Skeletal muscle satellite cell (primary cell): ENCODE data around the gene KIF5C.

Experiments
- H3K27me3 ChIP-seq: 2 replicates; pipeline ENCODE4 v1.7.0; 2013; ENCODE audit warnings: low read length; ENCODE audit not compliant: control insufficient read depth, insufficient read depth
- H3K36me3 ChIP-seq: 2 replicates; pipeline ENCODE4 v1.7.0; 2013; ENCODE audit warnings: mild to moderate bottlenecking, control low read depth, low read length; ENCODE audit not compliant: insufficient read depth
- H3K4me1 ChIP-seq: 2 replicates; pipeline ENCODE4 v1.7.0; 2013; ENCODE audit warnings: low read length; ENCODE audit not compliant: control insufficient read depth, insufficient read depth
- H3K4me2 ChIP-seq: 2 replicates; pipeline ENCODE4 v1.7.0; 2013; ENCODE audit warnings: mild to moderate bottlenecking, low read length
- H3K4me3 ChIP-seq: 2 replicates; pipeline ENCODE4 v1.7.0; 2013; ENCODE audit warnings: low read length
- H3K9ac ChIP-seq: 2 replicates; pipeline ENCODE4 v1.7.0; 2013; ENCODE audit warnings: mild to moderate bottlenecking, low read depth, low read length, moderate library complexity
- H3K9me3 ChIP-seq: replicated peaks from 2 replicates; pipeline ENCODE4 v1.7.0; 2013; ENCODE audit warnings: mild to moderate bottlenecking, control low read depth, low read length

Gene KIF5C

DNA sequence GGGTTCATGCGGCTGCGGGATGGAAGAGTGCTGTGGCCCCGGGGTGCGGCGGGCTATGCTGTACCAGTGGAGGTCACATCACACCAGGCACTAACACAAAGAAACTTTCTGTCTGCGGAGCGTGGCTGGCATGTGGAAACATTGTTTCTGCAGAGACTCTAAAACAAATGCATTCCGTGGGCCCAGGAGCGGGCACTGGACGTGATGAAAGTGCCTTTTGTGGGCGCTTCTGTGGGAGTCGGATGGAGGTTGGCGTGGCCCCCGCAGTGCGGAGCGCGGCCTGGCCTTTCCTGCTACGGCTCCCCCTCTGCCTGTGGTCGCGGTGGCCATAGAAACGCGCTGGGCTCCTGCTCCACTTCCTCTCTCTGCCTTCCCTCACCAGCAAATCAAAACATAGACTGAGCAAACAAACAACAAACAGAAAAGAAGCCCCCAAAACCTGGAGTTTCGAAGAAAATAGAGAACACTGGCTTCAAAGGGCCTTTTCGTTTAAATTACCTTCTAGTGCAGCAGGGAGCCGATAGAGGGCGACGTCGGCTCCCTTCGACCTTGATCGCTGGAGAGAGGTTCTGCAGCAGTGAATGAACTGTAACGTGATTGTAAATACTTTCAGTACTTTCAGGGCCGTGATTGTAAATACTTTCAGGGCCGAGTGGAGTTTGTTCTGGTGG lies 51.4 kb downstream of the KIF5C start:
- Histone ChIP-seq H3K4me1 (no peaks in the 10 kb centered on the region), H3K9me3 (no peaks in the 10 kb centered on the region), H3K27me3 (no peaks in the 10 kb centered on the region), H3K9ac (no peak overlapping the region), H3K4me3 (no peak overlapping the region), H3K4me2 (no peak overlapping the region), H3K36me3 (no peaks in the 10 kb centered on the region)

DNA sequence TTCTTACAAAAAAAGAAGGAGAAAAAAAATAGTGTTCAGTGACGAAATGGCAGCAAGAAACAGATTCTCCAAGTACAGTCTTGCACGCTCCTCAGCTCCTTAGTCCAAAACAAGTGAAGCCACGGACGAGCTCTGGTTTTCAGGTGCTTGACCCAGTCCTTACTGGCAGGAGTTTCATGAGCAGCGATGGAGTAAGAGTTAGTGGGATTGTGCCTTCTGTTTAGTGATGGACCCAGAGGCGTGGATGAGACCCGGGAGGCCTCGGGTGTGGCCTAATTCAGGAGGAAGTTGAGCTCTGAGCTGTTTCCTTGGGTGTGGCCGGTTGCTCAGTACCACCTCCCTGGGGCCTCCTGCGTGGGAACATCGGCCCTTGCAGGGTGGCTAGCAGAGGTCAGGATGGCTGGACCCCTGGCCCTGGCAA lies 52.0 kb downstream of the KIF5C start:
- no peak overlapping the region for H3K4me2 ChIP-seq
- H3K4me3 ChIP-seq: no peak overlapping the region
- no peaks in the 10 kb centered on the region for H3K9me3 ChIP-seq
- no peaks in the 10 kb centered on the region for H3K27me3 ChIP-seq
- no peaks in the 10 kb centered on the region for H3K4me1 ChIP-seq
- H3K9ac ChIP-seq: no peak overlapping the region
- H3K36me3 ChIP-seq: no peaks in the 10 kb centered on the region

DNA sequence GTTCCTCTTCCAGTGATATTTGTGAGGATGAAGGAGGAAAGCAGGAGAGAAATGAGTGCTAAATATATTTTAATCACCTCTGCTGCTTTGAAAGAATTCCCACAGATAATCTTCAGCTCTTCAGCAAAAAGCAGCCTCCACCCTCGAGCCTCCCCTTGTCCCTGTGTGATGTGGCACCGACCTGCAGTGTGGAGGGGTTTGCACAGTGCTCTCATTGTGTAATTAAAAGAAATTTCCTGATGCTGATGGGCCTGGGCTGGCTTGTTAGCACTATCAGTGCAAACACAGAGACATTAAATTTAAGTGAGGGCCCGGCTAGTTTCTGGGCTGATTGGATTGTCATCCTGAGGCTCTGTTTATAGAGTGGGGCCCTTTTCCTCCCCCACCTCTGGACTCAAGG lies 53.4 kb downstream of the KIF5C start:
- Histone ChIP-seq H3K9ac (no peak overlapping the region), H3K9me3 (no peaks in the 10 kb centered on the region), H3K4me1 (no peaks in the 10 kb centered on the region), H3K36me3 (no peaks in the 10 kb centered on the region), H3K4me2 (no peak overlapping the region), H3K4me3 (no peak overlapping the region), H3K27me3 (no peaks in the 10 kb centered on the region)

- H3K4me1 ChIP-seq: no peaks in the 10 kb centered on the region
- no peaks in the 10 kb centered on the region for H3K27me3 ChIP-seq
- H3K4me2 ChIP-seq: no peak overlapping the region
- no peak overlapping the region for H3K9ac ChIP-seq
- H3K36me3 ChIP-seq: no peaks in the 10 kb centered on the region
- H3K9me3 ChIP-seq: no peaks in the 10 kb centered on the region
- H3K4me3 ChIP-seq: no peak overlapping the region
These were observed 55.2 kb downstream of the KIF5C start for GRCh38 chr2:148930046-148930775.

- Histone ChIP-seq H3K9me3 (no peaks in the 10 kb centered on the region), H3K9ac (no peak overlapping the region), H3K4me3 (no peak overlapping the region), H3K4me1 (no peaks in the 10 kb centered on the region), H3K27me3 (peaks cover 5% of the 10 kb centered on the region), H3K4me2 (no peak overlapping the region), H3K36me3 (no peaks in the 10 kb centered on the region)
These were observed 57.5 kb downstream of the KIF5C start for GRCh38 chr2:148932536-148932935.

- H3K9ac ChIP-seq: no peak overlapping the region
- peaks cover 8% of the 10 kb centered on the region for H3K27me3 ChIP-seq
- no peaks in the 10 kb centered on the region for H3K36me3 ChIP-seq
- no peaks in the 10 kb centered on the region for H3K9me3 ChIP-seq
- no peaks in the 10 kb centered on the region for H3K4me1 ChIP-seq
- H3K4me3 ChIP-seq: no peak overlapping the region
- no peak overlapping the region for H3K4me2 ChIP-seq
These were observed 58.4 kb downstream of the KIF5C start for GRCh38 chr2:148933456-148933855.

- no peaks in the 10 kb centered on the region for H3K9me3 ChIP-seq
- no peak overlapping the region for H3K9ac ChIP-seq
- no peak overlapping the region for H3K4me3 ChIP-seq
- no peak overlapping the region for H3K4me2 ChIP-seq
- peaks cover 10% of the 10 kb centered on the region for H3K27me3 ChIP-seq
- no peaks in the 10 kb centered on the region for H3K4me1 ChIP-seq
- H3K36me3 ChIP-seq: no peaks in the 10 kb centered on the region
These were observed 60.8 kb downstream of the KIF5C start for GRCh38 chr2:148935791-148936190.

DNA sequence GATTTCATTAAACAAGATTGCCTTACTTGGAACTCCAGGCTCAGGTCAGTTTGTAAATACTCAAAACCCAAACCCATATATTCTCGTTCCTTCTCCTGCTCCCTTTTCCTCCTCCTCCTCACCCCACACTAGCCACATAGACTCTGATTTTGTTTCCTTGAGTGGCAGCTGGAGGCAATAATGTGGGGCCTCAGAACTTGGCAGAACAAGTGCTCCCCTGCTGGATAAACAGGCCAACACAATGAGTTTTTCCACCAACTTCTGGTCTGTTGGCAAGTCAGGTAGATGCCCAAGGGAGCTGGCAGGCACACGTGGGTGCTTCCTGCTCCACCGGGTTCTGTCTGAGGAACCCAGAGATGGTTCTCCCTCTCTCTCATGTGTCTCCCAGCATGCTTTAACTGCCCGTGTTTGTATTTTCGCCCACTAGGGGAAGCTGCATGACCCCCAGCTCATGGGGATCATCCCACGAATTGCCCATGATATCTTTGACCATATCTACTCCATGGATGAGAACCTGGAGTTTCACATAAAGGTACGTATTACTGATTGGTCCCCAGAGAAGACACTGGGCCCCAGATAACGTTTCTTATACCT lies 61.9 kb downstream of the KIF5C start:
- Histone ChIP-seq H3K9ac (no peak overlapping the region), H3K4me2 (no peak overlapping the region), H3K27me3 (peaks cover 10% of the 10 kb centered on the region), H3K9me3 (no peaks in the 10 kb centered on the region), H3K36me3 (no peaks in the 10 kb centered on the region), H3K4me3 (no peak overlapping the region), H3K4me1 (no peaks in the 10 kb centered on the region)

DNA sequence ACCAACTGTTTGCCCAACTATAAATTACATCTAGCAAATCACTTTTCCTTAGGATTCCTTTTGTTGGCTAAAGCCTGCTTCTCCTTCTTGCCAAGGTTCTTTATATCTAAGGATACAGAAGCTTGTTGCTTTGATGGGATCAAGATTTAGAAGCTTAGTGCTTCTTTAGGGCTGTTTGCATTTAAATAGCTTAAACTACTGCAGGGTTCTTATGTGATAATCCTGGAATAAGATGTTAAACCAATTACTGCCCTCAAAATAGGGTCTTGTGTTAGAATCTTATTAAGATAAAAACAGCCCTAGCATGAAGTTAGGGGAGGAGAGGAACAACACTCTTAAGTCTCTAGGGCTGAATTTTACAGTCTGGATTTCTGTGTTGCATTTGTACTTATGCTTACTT lies 64.2 kb downstream of the KIF5C start:
- Histone ChIP-seq H3K4me1 (no peaks in the 10 kb centered on the region), H3K9ac (no peak overlapping the region), H3K4me2 (no peak overlapping the region), H3K4me3 (no peak overlapping the region), H3K27me3 (peaks cover 12% of the 10 kb centered on the region), H3K36me3 (no peaks in the 10 kb centered on the region), H3K9me3 (no peaks in the 10 kb centered on the region)

- no peak overlapping the region for H3K4me2 ChIP-seq
- H3K9ac ChIP-seq: no peak overlapping the region
- no peaks in the 10 kb centered on the region for H3K4me1 ChIP-seq
- peaks cover 4% of the 10 kb centered on the region for H3K27me3 ChIP-seq
- no peaks in the 10 kb centered on the region for H3K36me3 ChIP-seq
- H3K4me3 ChIP-seq: no peak overlapping the region
- no peaks in the 10 kb centered on the region for H3K9me3 ChIP-seq
These were observed 68.1 kb downstream of the KIF5C start for GRCh38 chr2:148943097-148943496.

DNA sequence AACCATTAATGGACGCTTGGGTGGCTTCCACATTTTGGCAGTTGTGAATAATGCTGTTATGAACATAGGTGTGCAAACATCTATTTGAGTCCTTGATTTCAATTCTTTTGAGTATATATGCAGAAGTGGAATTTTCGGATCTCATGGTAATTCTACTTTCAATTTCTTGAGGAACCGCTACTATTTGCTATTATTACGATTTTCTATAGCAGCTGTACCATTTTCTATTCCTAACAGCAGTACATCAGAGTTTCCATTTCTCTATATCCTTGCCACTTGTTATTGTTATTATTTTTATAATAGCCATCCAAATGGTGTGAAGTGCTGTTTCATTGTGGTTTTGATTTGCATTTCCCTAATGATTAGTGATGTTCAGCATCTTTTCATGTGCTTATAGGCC lies 69.5 kb downstream of the KIF5C start:
- H3K9me3 ChIP-seq: no peaks in the 10 kb centered on the region
- no peak overlapping the region for H3K4me2 ChIP-seq
- H3K36me3 ChIP-seq: no peaks in the 10 kb centered on the region
- H3K4me3 ChIP-seq: no peak overlapping the region
- no peak overlapping the region for H3K9ac ChIP-seq
- H3K27me3 ChIP-seq: peaks cover 4% of the 10 kb centered on the region
- no peaks in the 10 kb centered on the region for H3K4me1 ChIP-seq

GRCh38 chr2:148947299-148947698 lies 72.3 kb downstream of the KIF5C start:
- no peak overlapping the region for H3K9ac ChIP-seq
- H3K36me3 ChIP-seq: no peaks in the 10 kb centered on the region
- no peaks in the 10 kb centered on the region for H3K9me3 ChIP-seq
- H3K4me3 ChIP-seq: no peak overlapping the region
- peaks cover 2% of the 10 kb centered on the region for H3K27me3 ChIP-seq
- H3K4me2 ChIP-seq: no peak overlapping the region
- no peaks in the 10 kb centered on the region for H3K4me1 ChIP-seq
